Inflammatory macrophage treated with lipopolysaccharide for 4 hours (primary cell): ENCODE data around the gene HRG.
"Not testable (repeated sequence)": the region's sequence is repeated elsewhere in the genome, so short reads cannot be mapped to it uniquely, and the experiment has no call there.

Experiments used
- DNase-seq: peaks from one replicate; pipeline ENCODE4 v3.0.0-alpha.2; 2020

HRG gene

DNA sequence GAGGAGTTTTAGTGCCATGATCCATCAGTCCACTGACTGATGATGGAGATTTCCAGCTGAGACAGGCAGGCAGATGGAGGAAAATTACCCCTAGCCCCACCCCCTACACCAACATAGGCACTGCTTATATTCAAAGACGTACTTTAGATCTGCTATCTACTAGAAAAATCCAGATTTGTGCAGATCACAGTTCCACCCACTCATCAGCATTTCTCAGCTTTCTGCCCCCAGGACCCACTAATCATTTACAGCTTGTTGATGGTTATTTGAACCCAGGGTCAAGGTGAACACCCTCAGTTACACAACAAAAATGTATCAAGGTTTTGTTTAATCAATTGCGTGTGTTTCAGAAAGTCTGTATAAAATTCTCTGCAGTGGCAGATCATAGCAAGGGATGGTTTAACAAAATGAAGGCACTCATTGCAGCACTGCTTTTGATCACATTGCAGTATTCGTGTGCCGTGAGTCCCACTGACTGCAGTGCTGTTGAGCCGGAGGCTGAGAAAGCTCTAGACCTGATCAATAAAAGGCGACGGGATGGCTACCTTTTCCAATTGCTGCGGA is at the start of gene HRG:
TSS of gene HRG (plus strand) at position 390 of the 564 bp plus-strand sequence. CDS start at position 408, 18 bp downstream.
- DNase-seq, result no peak

DNA sequence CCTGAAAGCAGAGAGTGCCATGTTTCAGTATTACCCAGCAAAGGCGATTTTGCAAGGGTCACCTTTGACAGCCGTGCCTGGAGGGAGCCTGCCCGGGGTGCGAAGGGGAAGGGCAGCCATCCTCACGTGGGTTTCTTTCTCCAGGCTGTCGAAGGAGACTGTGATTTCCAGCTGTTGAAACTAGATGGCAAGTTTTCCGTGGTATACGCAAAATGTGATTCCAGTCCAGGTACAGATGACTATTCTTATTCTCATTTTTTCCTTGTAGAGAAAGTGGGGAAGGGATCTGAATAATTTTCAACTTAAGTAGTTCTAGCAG is 49.6 kb upstream of the HRG start:
- DNase-seq, result no peak

- DNase-seq, result peak; percentile 75
Measured at GRCh38 chr3:186617036-186617946, 48.5 kb upstream of the HRG start.

DNA sequence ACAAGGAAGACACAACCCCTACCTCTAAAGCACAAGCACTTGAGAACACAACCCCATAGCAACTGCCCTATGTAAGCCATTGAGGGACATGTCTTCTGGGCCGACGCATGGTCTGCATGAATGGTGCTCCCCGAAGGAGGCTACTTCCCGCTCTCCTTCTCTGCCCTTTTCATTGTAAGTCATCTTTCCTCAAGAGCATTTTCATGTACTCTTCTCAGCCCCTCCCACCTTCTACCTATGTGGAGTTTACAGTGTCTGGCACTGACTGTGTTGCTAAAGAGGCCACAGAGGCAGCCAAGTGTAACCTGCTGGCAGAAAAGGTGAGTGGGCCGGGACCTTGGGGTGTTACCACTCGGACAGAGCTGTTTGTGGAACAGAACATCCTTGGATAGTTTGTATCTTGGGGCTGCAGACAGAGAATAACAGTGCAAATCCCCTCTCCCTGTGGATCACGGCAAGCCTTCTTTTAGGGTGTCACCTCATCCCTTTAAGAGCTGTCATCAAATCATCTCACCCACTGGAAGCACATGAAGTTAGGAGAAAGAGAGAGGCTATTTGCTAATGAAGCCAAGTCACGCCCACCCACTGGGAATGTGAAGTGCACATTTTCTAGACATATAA is 47.4 kb upstream of the HRG start:
- DNase-seq, result no peak

GRCh38 chr3:186619787-186620212 is 46.0 kb upstream of the HRG start:
- no peak for DNase-seq

- no peak for DNase-seq
Measured at GRCh38 chr3:186620213-186621092, 45.4 kb upstream of the HRG start.

DNA sequence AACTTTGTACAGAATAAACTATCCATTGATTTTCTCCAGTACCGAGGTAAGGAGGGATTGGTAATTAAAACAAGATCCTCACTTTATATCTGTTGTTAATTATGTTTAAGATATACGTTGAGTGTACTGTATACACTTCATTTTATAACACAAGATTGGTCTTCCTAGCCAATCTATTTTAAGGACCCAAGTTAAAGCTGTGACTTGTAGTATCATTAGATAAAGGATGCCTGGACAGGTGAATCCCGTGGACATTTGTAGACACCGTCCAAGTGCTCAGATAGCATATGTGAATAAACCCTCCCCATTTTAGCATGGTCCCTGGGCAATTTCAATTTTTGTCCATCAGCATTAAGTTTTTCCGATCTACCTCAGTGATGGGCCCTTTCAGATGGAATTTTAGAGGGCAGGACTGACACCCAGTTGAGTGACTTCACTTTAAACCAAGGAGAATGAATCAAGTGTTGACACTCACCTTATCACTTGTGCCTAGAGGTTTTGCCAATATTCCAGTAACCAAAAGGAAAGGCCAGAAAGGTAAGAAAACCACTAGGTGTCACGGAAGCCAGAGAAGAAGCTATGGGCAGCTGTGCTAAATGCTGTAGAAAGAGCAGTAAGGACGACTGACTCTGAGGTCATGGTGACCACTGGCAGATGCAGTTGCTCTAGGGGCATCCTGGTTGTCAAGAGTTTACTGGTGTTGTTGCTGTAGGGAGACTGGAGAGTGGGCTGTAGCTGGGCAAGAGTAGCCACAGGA is 43.7 kb upstream of the HRG start:
- DNase-seq, result no peak

- no peak for DNase-seq
Measured at GRCh38 chr3:186622651-186623310, 43.0 kb upstream of the HRG start.

DNA sequence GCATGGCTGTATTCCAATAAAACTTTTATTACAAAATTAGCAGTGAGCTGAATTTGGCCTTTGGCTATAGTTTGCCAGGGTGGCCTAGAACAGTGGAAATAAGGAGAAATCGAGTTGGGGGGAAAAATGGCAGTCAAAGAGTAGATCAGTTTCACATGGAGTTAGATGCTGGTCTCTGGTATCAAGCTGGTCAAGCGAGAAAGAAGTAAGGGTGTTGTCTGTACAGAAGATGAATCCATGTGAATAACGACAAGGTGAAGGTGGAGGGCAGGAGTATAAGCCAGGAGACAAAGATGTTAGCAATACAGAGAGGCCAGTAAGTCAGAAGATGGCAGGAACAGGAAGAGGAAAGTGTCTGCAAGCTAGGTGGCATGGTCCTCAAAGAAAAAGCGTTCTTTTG is 41.2 kb upstream of the HRG start:
- no peak for DNase-seq

- DNase-seq, result no peak
Measured at GRCh38 chr3:186625600-186626042, 40.2 kb upstream of the HRG start.

DNA sequence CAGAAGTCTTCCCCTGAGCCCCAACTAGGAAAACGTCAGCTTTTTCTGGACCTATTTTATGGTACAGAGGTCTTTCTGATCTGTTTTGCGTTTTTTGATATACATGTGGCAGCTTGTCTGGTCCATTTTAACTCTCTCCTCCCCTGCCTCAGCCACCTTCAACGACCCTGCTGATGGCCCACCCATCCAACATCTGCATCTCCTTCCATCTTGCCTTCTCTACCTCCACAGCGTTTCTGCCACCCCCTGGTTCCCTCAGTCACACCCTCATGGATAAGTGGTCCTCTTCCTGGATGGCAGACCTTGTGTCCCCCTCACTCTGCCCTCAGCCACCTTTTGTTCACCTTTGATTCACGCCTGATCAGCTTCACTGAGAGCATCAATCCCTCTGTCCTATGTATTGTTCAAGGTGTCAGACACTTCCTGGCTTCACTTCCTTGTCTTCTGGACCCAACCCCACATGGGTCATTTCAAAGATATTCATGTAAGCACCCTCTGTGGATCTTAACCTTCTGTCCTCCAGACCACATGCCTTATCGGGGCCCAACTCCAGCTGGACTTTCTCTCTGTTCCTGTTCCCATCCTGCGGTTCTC is 39.5 kb upstream of the HRG start:
- no peak for DNase-seq

- no peak for DNase-seq
Measured at GRCh38 chr3:186627852-186628414, 37.9 kb upstream of the HRG start.

- DNase-seq, result no peak
Measured at GRCh38 chr3:186628756-186629155, 37.1 kb upstream of the HRG start.

DNA sequence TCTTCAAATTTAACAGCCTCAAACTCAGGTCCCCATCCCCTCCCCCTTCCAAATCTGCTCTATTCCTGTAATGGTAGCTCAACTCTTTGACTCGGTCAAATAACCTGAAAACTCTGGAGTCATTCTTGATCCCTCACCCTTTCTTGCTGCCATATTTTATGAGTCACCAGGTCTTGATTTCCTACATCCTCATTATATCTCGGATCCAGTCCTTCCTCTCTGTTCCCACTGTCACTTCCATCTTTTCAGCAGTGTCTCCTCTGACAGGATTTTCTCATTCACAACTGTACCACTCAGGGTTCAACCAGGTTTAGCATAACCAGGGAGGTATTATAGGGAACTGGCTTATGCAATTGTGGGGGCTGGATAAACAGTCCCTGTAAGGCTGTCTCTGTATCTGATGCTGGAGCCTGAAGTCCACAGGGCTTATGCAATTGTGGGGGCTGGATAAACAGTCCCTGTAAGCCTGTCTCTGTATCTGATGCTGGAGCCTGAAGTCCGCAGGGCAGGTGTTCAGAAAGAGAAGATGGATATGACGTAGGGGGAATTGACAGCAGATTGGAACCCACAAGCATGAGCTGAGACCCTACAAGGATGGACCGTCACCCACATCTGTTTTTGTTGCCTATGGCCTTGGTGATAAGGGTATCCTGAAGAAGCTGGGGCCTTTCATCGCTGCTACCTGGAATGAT is 34.7 kb upstream of the HRG start:
- no peak for DNase-seq

- DNase-seq, result no peak
Measured at GRCh38 chr3:186633481-186633880, 32.3 kb upstream of the HRG start.

DNA sequence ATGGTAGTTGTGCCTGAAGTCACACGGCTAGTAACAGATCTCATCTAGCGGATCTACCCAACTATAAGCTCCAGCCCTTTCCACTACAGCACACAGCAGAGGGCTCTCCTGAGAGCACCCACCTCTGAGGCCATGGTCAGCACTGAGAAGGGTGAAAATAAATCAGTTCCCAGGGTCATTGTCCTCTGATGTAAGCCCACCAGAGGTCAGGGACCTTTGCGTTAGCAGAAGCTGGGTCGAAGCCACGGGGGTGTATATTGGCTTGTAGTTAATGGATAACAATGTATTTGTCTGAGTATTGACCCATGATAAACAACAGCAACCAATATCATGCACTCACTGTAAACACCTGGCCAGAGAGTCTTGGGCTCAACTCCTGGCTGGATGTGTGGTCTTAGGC is 31.6 kb upstream of the HRG start:
- not testable (repeated sequence) for DNase-seq

DNA sequence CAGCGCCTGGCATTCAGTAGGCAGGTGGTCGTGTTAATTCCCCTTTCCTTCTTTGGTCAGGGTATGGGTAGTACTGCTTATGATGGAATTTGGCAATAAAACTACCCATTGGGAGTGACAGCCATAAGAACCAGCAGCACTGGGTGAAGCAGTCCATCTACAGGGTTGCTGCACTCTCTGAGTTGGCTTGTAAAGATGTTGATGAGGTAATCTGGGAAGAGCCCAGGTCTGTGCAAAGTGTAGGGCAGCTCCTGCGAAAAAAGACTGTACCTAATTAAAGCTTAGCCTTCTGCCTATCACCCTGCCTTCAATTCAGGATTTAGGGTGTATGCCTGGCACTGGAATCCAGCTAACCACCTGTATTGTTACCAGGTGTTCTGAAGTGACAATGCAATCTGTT is 30.3 kb upstream of the HRG start:
- DNase-seq, result no peak

DNA sequence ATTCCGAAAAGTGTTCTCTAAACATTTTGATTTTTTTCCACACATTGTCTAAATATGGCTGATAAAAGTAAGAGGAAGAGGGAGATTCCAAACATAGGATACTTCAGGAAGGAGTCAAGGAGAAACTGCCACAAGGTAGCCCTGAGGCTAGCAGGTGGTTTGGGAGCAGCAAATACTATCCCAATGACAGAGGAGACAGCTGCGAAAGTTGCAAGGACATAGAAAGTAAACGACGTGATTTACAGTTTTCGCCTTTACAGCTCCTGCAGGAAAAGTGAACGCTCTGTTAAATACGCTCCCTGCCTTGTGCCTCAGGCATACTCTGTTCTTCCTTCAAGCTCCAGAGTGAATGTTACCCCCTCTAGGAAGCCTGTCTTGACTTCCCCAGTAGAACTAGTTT is 29.3 kb upstream of the HRG start:
- DNase-seq, result no peak

- DNase-seq, result no peak
Measured at GRCh38 chr3:186637686-186638085, 28.1 kb upstream of the HRG start.

DNA sequence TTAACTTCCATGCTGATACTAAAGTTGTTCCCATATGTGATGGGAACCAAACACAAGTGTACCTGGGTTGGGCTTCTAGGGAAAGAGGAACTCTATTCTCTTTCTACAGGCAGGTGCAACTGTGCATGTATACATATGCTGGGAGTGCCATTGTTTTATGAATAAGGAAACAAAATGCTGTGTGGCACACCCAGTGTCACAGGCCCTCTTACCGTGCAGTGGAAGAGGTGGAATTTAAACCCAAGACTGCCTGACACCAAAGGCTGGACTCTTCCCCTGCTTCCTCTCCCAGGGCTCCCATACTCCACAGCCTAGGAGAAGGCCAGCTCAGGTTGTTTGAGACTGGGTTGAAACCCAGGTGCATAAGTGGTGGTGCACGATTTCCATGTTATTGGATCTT is 27.6 kb upstream of the HRG start:
- no peak for DNase-seq
